ENCODE results near the gene TIE1. TPM values are rescaled to one million over a fixed set of nuclear protein-coding genes. Genes with fewer than 3 reads are reported as not detected.
"Not testable (repeated sequence)": the region's sequence is repeated elsewhere in the genome, so short reads cannot be mapped to it uniquely, and the experiment has no call there.

The TIE1 gene
- total and polyA plus RNA-seq, 9 donors: 6.4 to 29.3 (median 11.5) TPM

- Histone ChIP-seq H3K36me3 (no peaks in the 10 kb centered on the region), H3K27me3 (no peaks in the 10 kb centered on the region), H3K4me1 (ENCODE audit: insufficient read depth) (peaks cover 11% of the 10 kb centered on the region), H3K27ac (peak overlapping the region; percentile 83), H3K4me3 (peak overlapping the region; percentile 53), H3K9me3 (no peaks in the 10 kb centered on the region)
- 13 to 38% (median 34%) methylated on average over 3 to 5 of the region's 5 CpGs for WGBS, 3 donors
- intact Hi-C loops (cut with DNase I): loop anchor here in 1 of 4 donors (10.0 kb wide), 1 partner anchor 132 kb away; no protein-coding TSS in a partner anchor
- TF ChIP-seq EP300 (IDR thresholded peaks at IDR 0.05) (no peak), POLR2A (IDR thresholded peaks at IDR 0.05) (no peak), CTCF (IDR thresholded peaks at IDR 0.05) (no peak)
- no peak for DNase-seq
These were observed 65.8 kb downstream of the TIE1 start for GRCh38 chr1:43366601-43367025.

- peak overlapping the region; percentile 53 for H3K4me3 ChIP-seq
- TF ChIP-seq POLR2A (IDR thresholded peaks at IDR 0.05) (no peak), CTCF (IDR thresholded peaks at IDR 0.05) (no peak), EP300 (IDR thresholded peaks at IDR 0.05) (no peak)
These were observed 66.5 kb downstream of the TIE1 start for GRCh38 chr1:43367026-43367903.

GRCh38 chr1:43367904-43368645 lies 67.3 kb downstream of the TIE1 start, which contains the start of gene ELOVL1:
TSS of gene ELOVL1 (minus strand) at chr1:43368011. CDS start at chr1:43365609, 2,402 bp downstream.
- TF ChIP-seq EP300 (IDR thresholded peaks at IDR 0.05) (no peak), CTCF (IDR thresholded peaks at IDR 0.05) (peak in 1 of 3 donors; percentile 13), POLR2A (IDR thresholded peaks at IDR 0.05) (peak; percentile 39)
- peak within 1 kb of the TSS; percentile 53 for H3K4me3 ChIP-seq
- peak within 1 kb of the TSS; percentile 83 for H3K27ac ChIP-seq
- WGBS, 3 donors: 0% methylated on average over 49 to 58 of the region's 58 CpGs
- no peaks in the 10 kb centered on the region for H3K27me3 ChIP-seq
- intact Hi-C loops (cut with DNase I): loop anchor here in 1 of 4 donors (10.0 kb wide), 1 partner anchor 133 kb away; no protein-coding TSS in a partner anchor
- no peaks in the 10 kb centered on the region for H3K36me3 ChIP-seq
- peak; percentile 86 to 91 (median 90) for DNase-seq
- H3K4me1 ChIP-seq (ENCODE audit: insufficient read depth): peaks cover 11% of the 10 kb centered on the region
- H3K9me3 ChIP-seq: no peaks in the 10 kb centered on the region

More at GRCh38 chr1:43367026-43367903, 66.5 kb downstream of the TIE1 start:
- Histone ChIP-seq H3K27ac (peak overlapping the region; percentile 83), H3K4me1 (ENCODE audit: insufficient read depth) (peaks cover 11% of the 10 kb centered on the region), H3K9me3 (no peaks in the 10 kb centered on the region), H3K27me3 (no peaks in the 10 kb centered on the region), H3K36me3 (no peaks in the 10 kb centered on the region)
- 4 to 5% (median 5%) methylated on average over 42 to 48 of the region's 48 CpGs for WGBS, 3 donors
- intact Hi-C loops (cut with DNase I): loop anchor here in 1 of 4 donors (10.0 kb wide), 1 partner anchor 132 kb away; no protein-coding TSS in a partner anchor
- DNase-seq: peak in 4 of 5 donors; percentile 25 to 58 (median 48)

GRCh38 chr1:43368646-43369020 lies 67.9 kb downstream of the TIE1 start:
- H3K27me3 ChIP-seq: no peaks in the 10 kb centered on the region
- peak overlapping the region; percentile 17 to 83 for H3K27ac ChIP-seq

GRCh38 chr1:43369779-43370178 lies 69.0 kb downstream of the TIE1 start:
- not testable (repeated sequence) for H3K4me3 ChIP-seq, DNase-seq, H3K36me3 ChIP-seq, H3K27ac ChIP-seq, H3K9me3 ChIP-seq, H3K27me3 ChIP-seq
- intact Hi-C loops (cut with DNase I): loop anchor here in 1 of 4 donors (10.0 kb wide), 1 partner anchor 135 kb away; no protein-coding TSS in a partner anchor
- 94 to 98% (median 94%) methylated on average over 6 of the region's 6 CpGs for WGBS, 3 donors
- H3K4me1 ChIP-seq (ENCODE audit: insufficient read depth): peaks cover 11% of the 10 kb centered on the region

More at GRCh38 chr1:43368646-43369020, 67.9 kb downstream of the TIE1 start:
- peak overlapping the region; percentile 53 for H3K4me3 ChIP-seq
- DNase-seq: no peak
- TF ChIP-seq EP300 (IDR thresholded peaks at IDR 0.05) (no peak), CTCF (IDR thresholded peaks at IDR 0.05) (no peak), POLR2A (IDR thresholded peaks at IDR 0.05) (no peak)
- H3K9me3 ChIP-seq: no peaks in the 10 kb centered on the region
- 17 to 21% (median 18%) methylated on average over 6 of the region's 6 CpGs for WGBS, 3 donors
- intact Hi-C loops (cut with DNase I): loop anchor here in 1 of 4 donors (10.0 kb wide), 1 partner anchor 134 kb away; no protein-coding TSS in a partner anchor
- H3K36me3 ChIP-seq: no peaks in the 10 kb centered on the region
- peaks cover 11% of the 10 kb centered on the region for H3K4me1 ChIP-seq (ENCODE audit: insufficient read depth)

Data from ovary (tissue), 9 donors.